Measurements from ENCODE around the gene PCIF1.

- TF ChIP-seq CTCF (IDR thresholded peaks at IDR 0.05; ENCODE audit: poor library complexity) (peak; percentile 46), EZH2 (IDR thresholded peaks at IDR 0.05; ENCODE audit: borderline replicate concordance) (no peak), EZH2phosphoT487 (IDR thresholded peaks at IDR 0.05; ENCODE audit: low read depth, severe bottlenecking, unreplicated experiment) (no peak)
Measured at GRCh38 chr20:45963059-45964005, 28.8 kb downstream of the PCIF1 start.
